NCI-H2196 (cell line): ENCODE data around the gene SYCE3.
"Not testable (repeated sequence)": the region's sequence is repeated elsewhere in the genome, so short reads cannot be mapped to it uniquely, and the experiment has no call there.

Experiments
- DNase-seq: peaks from one replicate; lab custom pipeline; 2025; ENCODE audit not compliant: unreplicated experiment; lab: John Stamatoyannopoulos, UW

Gene SYCE3, protein sequence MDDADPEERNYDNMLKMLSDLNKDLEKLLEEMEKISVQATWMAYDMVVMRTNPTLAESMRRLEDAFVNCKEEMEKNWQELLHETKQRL

DNA sequence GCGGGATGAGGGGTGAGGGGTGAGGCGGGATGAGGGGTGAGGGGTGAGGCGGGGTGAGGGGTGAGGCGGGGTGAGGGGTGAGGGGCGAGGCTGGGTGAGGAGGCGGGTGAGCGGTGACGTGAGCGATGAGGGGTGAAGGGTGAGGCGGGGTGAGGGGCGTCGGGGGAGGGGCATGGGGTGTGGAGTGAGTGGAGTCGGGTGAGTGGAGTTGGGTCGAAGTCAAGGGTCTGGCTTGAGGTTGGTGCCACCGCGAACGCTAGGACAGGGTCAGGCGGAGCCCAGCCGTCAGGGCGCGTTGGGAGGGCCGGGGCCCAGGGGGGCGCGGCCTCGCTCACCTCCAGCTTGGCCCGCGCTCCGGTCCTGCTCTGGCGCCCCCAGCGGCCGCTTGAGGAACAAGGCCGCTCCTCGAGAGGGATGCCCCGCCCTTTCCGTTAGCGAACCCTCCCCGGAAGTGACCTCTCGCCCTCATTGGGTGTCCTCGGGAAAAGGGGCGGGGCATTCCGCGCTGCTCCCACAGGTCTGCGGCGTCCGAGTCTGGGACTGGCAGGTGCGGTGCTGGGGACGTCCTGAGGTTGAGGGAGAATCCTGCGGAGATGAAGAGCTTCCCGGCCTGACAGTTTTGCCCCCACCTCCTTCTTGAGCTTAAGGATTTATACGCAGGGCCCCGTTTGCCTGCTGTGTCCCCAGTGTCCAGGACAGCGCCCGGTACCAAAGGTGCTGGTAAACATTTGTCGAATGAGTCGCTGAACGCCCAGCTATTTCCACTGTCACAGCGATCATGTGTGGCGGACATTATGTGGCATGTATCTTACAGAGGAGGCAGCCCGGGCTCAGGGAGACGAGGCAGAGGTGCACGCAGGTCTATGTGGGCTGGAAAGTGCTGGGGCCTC lies at the start of gene SYCE3:
SYCE3 (minus strand) TSS at position 397 of the 890 bp plus-strand sequence. CDS start 6,514 bp downstream, outside the sequence.
- DNase-seq, result peak; percentile 89

DNA sequence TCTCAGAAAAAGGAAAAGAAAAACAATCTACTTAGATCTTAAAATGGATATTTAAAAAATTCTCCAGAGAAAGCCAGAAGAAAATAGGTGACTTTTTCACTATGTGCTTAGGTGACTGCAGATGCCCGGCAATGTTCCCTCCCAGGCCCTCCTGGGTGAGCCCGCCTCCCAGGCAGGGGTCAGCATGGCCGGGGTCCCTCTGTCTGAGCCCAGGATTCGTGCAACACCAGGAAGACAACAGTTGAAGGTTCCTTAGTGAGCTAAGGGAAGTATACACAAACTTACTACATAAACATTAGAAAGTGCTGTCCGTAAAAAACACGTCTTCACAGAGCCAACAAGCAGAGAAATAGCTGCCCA lies 49.4 kb upstream of the SYCE3 start:
- no peak for DNase-seq

DNA sequence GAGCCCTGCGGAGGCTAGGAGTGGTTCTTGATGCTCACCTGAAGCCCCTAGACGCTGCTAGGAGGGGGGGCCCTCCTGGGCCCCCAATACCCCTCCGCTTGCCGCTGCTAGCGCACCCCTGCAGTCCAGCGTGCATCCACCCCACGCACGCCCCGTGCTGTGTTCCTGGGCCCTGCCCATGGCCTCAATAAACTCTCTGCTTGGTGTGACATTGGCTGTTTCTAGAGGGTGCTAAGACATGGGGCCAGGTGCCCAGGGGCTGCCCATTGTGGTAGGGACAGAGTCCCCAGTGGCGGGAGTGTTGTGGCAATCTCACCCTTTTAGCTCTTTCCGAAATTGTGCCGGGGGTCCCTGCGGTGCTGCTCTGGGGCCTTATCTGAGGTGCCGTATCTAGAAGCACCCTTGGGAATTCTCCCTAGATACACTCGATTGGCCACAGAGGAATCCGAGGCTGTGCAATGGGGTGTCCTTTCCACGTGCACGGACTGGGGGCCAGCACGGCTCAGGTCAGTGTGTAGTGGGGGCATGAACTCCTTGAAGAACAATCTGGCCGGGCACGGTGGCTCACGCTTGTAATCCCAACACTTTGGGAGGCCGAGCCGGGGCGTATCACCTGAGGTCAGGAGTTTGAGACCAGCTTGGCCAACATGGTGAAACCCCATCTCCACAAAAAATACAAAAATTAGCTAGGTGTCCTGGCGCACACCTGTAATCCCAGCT lies 48.8 kb upstream of the SYCE3 start:
- no peak for DNase-seq

DNA sequence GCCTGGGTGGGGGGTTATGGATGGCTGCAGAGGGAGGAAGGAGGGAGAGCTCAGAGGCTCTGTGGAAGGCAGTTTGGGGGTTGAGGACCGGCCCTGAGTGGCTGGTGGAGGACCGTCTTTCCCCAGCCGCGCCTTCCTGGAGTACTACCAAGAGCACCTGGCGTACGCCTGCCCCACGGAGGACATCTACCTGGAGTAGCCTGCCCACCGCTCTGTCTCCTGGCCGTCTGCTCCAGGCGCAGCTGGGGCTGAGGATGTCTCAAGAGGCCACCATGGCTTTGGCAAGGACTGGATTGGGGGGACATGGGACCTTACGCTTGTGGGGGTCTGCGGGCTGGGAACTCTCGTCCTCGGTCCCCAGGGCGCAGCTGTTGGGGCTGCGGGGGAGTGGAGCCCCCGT lies 47.9 kb upstream of the SYCE3 start:
- DNase-seq, result no peak

DNA sequence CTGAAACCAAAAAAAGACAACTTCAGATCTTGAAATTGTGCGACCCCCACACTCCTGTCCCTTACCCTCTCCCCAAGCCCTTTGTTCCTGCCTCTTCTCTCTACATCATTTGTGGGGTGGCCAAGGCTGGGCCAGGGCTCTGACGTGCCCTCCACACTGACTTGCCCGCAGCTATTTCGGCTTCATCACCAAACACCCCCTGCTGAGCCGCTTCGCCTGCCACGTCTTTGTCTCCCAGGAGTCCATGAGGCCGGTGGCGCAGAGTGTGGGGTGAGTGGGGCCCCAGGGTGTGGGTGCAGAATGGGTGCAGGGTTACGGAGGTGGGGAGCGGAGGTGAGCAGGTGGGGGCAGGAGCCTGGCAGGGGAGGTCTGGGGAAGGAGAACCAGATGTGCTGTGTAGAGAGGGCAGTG lies 47.3 kb upstream of the SYCE3 start:
- DNase-seq, result no peak

DNA sequence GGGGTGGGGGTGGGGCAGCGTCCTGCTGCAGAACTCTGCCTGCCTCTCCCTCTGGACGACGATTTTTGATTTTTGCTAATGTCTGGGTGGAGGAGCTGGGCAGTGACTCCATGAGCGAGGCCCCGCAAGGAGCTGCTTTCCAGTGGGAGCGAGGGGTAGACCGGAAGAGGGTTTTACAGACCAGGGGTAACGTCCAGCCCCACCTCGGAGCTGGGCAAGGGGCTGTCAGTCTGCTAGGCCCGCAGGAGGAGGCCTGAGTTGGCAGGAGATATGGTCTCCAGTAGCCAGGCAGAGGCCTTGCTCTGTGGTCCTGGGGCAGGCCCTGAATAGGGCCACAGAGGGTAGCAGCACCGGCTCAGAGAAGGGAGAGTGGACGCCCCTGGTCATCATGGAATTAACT lies 46.9 kb upstream of the SYCE3 start:
- no peak for DNase-seq

DNA sequence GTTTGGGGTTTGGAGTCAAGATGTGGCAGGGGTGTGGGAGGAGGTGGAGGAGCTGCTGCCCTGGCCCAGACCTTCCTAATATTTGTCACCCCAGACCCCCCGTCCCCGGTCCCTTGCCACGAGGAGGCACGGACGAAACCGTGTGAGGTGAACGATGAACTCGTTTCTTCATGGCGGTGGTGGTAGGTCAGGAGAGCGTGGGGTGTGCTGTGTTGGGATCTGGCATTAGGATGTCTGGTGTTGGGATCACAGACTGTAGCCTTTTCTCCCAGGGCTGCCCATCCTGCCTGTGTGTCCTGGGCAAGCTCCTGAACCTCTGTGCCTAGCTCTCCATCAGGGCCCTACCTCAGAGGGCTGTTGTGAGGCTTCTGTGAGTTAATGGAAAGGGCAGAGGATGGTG lies 46.3 kb upstream of the SYCE3 start:
- DNase-seq, result no peak

DNA sequence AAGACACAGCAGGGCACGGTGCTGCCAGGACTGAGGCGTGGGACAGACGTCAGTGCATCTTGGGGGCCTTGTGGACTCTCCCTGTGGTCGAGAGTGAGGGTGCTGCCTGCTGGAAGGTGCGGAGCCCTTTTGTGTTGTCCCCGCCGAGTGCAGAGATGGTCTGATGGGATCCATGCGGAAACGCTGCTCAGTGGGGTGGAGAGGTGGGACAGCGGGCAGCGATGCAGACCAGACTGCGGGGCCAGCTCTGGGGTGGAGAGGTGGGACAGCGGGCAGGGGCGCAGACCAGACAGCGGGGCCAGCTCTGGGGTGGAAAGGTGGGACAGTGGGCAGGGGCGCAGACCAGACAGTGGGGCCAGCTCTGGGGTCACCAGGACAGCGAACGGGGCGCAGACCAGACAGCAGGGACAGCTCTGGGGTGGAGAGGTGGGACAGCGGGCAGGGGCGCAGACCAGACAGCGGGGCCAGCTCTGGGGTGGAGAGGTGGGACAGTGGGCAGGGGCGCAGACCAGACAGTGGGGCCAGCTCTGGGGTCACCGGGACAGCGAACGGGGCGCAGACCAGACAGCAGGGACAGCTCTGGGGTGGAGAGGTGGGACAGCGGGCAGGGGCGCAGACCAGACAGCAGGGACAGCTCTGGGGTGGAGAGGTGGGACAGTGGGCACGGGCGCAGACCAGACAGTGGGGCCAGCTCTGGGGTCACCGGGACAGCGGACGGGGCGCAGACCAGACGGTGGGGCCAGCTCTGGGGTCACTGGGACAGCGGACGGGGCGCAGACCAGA lies 45.5 kb upstream of the SYCE3 start:
- not testable (repeated sequence) for DNase-seq

DNA sequence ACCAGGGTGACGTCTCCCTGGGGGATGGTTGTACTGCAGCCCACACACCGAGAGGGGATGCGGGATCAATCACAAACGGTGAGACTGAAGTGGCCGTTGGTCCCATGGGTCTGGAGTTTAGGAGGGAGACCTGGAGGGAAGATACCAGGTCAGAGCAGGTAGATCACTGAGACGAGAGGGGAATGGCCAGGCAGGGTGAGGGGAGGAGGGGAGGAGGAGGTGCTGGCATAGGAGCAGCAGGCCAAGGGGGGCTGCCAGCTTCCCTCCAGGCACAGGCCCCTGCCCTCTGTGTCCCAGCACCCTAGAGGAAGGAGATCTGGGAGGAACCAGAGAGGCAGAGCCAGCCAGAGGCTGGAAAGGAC lies 44.9 kb upstream of the SYCE3 start:
- DNase-seq, result no peak

DNA sequence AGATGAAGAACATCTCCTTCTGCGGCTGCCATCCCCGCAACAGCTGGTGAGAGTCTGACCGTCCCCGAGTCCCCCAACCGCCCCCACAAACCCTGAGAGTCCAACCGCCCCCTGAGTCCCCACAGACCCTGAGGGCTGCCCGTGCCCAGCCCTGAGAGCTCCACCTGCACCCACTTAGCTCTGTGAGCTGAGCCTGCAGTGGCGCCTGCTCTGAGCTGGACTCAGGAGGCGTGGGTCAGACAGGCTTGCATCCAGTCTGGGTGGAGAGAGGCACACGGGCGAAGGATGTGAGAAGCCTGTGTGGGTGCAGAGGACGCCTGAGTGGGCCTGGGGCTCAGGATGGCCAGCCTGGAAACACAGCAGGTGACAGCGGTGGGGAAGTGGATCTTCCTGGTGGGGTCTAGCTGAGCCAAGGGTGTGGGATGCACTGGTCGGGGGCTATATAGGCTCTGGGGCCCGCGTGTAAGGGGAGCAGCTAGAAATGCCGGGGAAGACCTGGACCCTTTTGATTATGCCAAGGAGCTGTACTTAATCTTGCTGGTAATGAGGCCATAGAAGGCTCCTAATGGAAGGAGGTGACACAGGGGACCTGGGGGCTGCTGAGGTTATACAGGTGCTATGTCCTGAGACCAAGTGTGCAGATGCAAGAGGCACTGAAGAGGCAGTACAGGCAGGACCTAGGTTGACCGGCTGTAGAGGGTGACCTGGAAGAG lies 44.4 kb upstream of the SYCE3 start:
- no peak for DNase-seq

DNA sequence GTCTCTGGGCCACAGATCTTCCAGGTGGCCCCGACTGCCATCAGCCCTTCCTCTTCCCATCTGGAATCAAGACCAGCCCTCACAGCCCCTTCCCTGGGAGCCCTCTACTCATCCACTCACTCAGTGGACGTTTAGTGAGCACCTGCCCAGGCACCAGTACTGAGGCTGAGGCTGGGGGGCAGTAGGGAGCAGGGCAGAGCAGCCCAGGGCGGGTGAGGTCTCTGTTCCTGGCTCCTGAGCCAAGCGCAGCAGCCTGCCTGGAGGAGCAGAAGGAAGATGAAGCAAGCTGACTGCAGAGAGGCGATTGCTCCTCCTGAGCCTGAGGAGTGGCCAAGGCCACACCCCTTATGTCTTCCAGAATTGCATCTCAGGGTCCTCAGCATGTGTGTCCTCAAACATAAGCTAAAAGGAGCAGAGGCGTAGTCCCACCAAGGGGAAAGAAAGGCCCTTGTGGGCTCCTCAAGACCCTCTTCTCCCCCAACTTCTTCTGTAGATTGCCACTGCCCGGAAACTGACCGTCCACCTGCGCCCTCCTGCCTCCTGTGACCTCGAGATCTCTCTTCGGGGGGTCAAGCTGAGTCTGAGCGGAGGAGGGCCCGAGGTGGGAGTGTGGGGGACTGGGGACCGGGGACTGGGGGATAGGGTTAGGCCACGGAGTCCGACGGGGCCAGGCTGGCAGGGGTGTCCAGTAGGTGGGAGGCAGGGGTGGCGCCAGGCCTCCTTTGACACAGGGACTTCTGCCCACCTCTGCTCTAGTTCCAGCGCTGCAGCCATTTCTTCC lies 43.6 kb upstream of the SYCE3 start:
- no peak for DNase-seq

DNA sequence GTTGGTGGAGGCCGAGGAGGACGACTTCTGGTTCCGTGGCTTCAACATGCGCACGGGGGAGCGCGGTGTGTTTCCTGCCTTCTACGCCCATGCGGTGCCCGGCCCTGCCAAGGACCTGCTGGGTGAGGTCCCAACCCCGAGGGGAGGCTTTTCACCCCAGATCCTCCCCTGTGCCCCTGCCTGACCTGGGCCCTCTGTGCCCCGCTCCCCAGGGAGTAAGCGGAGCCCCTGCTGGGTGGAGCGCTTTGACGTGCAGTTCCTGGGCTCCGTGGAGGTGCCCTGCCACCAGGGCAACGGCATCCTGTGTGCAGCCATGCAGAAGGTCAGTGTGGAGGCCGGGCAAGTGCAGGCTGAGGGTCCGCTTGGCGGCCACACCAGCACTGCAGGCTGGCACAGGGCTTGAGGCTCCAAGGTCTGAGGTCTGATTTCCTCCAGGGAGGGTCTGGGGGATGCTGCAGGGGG lies 42.9 kb upstream of the SYCE3 start:
- DNase-seq, result no peak

DNA sequence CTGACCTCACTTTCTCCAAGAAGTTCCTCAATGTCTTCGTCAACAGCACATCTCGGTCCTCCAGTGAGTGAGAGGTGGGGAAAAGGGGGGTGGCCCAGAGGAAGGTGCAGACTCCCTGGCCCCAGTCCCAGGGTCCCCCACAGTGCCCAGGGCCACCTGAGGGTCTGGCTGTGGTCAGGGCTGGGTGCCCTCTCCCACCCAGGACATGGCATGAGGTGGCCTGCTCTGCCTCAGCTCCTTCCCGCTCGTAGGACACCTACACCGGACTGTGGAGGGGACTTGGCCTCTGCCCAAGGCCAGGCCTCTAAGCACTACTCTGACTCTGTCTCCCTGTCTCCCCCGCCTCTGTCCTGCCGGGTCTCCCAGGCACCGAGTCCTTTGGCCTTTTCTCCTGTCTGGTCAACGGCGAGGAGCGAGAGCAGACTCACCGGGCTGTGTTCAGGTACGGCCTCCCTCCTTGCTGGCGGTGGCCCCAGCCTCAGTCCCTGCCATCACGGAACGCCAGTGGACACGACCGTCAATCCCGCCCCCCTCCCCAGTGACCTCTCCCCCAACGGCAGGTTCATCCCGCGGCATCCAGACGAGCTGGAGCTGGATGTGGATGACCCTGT lies 42.4 kb upstream of the SYCE3 start:
- DNase-seq, result no peak

DNA sequence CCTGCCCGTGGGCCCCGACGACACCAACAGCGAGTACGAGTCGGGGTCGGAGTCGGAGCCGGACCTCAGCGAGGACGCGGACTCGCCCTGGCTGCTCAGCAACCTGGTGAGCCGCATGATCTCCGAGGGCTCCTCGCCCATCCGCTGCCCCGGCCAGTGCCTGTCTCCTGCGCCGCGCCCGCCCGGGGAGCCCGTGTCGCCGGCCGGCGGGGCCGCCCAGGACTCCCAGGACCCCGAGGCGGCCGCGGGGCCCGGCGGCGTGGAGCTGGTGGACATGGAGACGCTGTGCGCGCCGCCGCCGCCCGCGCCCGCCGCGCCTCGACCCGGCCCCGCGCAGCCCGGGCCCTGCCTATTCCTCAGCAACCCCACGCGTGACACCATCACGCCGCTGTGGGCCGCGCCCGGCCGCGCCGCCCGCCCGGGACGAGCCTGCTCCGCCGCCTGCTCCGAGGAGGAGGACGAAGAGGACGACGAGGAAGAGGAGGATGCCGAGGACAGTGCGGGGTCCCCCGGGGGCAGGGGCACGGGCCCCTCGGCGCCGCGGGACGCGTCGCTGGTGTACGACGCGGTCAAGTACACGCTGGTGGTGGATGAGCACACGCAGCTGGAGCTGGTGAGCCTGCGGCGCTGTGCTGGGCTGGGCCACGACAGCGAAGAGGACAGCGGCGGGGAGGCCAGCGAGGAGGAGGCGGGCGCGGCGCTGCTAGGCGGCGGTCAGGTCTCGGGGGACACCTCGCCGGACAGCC lies 41.7 kb upstream of the SYCE3 start:
- DNase-seq, result no peak

DNA sequence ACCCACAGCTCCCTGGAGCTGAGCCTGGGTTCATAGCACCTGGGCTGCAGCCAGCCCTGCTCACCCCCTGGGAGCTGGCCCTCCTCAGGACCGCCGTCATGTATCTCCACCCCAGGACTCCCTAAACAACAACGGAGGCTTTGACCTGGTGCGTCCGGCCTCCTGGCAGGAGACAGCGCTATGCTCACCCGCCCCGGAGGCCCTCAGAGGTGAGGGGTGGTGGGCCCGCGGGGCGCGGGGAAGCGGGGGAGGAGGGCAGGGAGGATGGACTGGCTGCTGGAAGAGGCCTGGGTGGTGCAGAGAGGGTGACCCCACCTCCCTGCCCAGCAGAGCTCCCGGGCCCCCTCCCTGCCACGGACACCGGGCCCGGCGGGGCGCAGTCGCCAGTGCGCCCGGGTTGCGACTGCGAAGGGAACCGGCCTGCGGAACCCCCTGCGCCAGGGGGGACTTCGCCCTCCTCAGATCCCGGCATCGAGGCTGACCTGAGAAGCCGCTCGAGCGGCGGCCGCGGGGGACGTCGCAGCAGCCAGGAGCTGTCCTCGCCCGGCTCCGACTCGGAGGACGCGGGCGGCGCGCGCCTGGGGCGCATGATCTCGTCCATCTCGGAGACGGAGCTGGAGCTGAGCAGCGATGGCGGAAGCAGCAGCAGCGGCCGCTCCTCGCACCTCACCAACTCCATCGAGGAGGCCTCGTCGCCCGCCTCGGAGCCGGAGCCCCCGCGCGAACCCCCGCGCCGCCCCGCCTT lies 41.0 kb upstream of the SYCE3 start:
- DNase-seq, result no peak

DNA sequence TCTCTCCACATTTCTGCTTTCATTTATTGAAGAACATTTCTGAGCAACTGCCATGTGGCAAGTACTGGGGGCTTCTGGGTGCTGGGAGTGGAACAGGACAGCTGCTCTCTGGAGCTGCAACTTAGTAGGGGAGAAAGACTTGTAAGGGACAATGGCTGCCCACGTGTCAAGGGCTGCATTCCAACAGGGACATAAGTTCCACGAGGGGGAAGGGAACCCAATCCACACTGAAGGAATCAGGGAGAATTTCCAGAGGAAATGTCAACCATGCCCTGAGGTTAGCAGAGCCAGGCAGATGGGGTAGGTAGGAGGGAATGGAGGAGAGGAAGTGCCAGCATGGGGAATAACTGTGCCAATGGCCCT lies 39.6 kb upstream of the SYCE3 start:
- DNase-seq, result no peak

DNA sequence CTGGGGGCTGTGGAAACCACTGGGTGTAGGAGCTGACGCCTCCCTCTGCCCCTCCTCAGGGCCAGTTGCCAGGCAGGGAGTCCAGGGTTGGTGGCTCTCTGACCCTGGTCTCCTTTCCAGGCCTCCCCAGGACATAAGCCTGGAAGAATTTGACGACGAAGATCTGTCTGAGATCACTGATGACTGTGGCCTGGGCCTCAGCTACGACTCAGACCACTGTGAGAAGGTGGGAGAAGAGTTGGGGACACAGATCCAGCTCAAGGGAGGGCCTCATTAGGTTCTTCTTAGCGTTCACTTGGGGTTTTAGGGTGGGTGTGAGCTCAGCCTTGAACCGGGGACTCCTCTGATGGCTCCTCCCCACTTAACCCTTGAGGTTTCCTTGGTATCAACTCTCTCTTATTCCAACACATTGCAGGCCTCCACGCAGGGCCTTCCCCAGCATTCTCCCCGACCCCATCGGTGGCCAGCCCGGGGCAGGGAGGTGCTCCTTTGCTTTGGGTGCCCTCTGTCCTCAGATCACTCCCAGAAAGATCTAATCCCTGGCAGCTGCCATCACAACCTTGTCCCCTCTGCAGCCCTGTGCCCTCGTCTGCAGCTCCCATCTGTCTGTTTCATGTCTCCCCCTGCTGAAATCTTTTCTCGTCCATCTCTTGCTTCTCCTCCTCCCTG lies 39.1 kb upstream of the SYCE3 start:
- no peak for DNase-seq
